SK-N-SH (cell line): ENCODE measurements around the gene REV1.

ENCODE experiments used
- ELF1 ChIP-seq: IDR thresholded peaks from 2 replicates; pipeline ENCODE4 v1.4.0; 2012
- FOXM1 ChIP-seq: IDR thresholded peaks from 2 replicates; pipeline ENCODE4 v1.4.0; 2012; ENCODE audit warnings: low read depth, mild to moderate bottlenecking
- GABPA ChIP-seq: IDR thresholded peaks from 2 replicates; pipeline ENCODE4 v1.4.0; 2012; ENCODE audit warnings: low read depth, mild to moderate bottlenecking
- JUND ChIP-seq: IDR thresholded peaks from 2 replicates; pipeline ENCODE4 v1.4.0; 2012
- RXRA ChIP-seq: IDR thresholded peaks from 2 replicates; pipeline ENCODE4 v1.4.0; 2012; ENCODE audit warnings: low read depth, mild to moderate bottlenecking, borderline replicate concordance
- SIN3A ChIP-seq: IDR thresholded peaks from 2 replicates; pipeline ENCODE4 v1.6.1; 2012; ENCODE audit warnings: low read depth, mild to moderate bottlenecking, low read length, moderate library complexity, borderline replicate concordance
- TAF1 ChIP-seq: IDR thresholded peaks from 2 replicates; pipeline ENCODE4 v1.6.1; 2012; ENCODE audit warnings: low read depth, mild to moderate bottlenecking, low read length, moderate library complexity, borderline replicate concordance
- TEAD4 ChIP-seq: IDR thresholded peaks from 2 replicates; pipeline ENCODE4 v1.4.0; 2012; ENCODE audit warnings: mild to moderate bottlenecking, borderline replicate concordance; ENCODE audit not compliant: insufficient read depth
- TF ChIP-seq, protein P1 (sequence below): fragments of 200-600 bp; sonication (generic); IDR thresholded peaks from 2 replicates; pipeline ENCODE4 v1.6.1; 2017; ENCODE audit warnings: antibody characterized with exemption, mild to moderate bottlenecking, moderate library complexity
- TF ChIP-seq, protein P2 (sequence below): IDR thresholded peaks from 2 replicates; pipeline ENCODE4 v1.4.0; 2012; ENCODE audit warnings: low read depth
- TF ChIP-seq, protein P3 (sequence below): IDR thresholded peaks from 2 replicates; pipeline ENCODE4 v1.6.1; 2012; ENCODE audit warnings: mild to moderate bottlenecking, low read depth, low read length, moderate library complexity
- TF ChIP-seq, protein P4 (sequence below): fragments of 150-350 bp; IDR thresholded peaks from 2 replicates; pipeline ENCODE4 v1.6.1; 2017; ENCODE audit warnings: antibody characterized with exemption, low read length, low read depth, borderline replicate concordance

DNA sequence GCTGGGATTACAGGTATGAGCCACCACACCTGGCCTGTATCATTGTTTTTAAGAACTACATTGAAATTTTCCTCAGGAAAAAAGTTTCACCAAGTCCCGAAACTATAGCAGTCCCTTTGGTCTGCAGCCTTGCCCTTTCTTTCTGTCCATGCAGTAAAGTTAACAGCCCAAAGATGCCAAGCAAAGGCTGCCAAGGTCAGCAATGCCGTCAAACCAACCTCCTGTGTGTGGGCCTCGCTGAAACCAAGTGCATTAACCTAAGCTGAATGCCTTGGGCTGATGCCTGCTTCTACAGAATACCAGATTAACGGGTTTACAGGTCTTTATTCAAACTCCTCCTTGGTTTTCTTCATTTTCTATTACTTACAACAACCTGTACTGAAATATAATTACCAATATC, 79.5 kb downstream of the REV1 start:
- TF ChIP-seq, protein P1, sequence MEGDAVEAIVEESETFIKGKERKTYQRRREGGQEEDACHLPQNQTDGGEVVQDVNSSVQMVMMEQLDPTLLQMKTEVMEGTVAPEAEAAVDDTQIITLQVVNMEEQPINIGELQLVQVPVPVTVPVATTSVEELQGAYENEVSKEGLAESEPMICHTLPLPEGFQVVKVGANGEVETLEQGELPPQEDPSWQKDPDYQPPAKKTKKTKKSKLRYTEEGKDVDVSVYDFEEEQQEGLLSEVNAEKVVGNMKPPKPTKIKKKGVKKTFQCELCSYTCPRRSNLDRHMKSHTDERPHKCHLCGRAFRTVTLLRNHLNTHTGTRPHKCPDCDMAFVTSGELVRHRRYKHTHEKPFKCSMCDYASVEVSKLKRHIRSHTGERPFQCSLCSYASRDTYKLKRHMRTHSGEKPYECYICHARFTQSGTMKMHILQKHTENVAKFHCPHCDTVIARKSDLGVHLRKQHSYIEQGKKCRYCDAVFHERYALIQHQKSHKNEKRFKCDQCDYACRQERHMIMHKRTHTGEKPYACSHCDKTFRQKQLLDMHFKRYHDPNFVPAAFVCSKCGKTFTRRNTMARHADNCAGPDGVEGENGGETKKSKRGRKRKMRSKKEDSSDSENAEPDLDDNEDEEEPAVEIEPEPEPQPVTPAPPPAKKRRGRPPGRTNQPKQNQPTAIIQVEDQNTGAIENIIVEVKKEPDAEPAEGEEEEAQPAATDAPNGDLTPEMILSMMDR, result no peak
- TF ChIP-seq TEAD4 (no peak), FOXM1 (no peak), ELF1 (no peak), GABPA (no peak), RXRA (no peak), JUND (no peak), TAF1 (no peak), SIN3A (no peak)
- TF ChIP-seq, protein P2, sequence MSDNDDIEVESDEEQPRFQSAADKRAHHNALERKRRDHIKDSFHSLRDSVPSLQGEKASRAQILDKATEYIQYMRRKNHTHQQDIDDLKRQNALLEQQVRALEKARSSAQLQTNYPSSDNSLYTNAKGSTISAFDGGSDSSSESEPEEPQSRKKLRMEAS, result no peak
- TF ChIP-seq, protein P3, sequence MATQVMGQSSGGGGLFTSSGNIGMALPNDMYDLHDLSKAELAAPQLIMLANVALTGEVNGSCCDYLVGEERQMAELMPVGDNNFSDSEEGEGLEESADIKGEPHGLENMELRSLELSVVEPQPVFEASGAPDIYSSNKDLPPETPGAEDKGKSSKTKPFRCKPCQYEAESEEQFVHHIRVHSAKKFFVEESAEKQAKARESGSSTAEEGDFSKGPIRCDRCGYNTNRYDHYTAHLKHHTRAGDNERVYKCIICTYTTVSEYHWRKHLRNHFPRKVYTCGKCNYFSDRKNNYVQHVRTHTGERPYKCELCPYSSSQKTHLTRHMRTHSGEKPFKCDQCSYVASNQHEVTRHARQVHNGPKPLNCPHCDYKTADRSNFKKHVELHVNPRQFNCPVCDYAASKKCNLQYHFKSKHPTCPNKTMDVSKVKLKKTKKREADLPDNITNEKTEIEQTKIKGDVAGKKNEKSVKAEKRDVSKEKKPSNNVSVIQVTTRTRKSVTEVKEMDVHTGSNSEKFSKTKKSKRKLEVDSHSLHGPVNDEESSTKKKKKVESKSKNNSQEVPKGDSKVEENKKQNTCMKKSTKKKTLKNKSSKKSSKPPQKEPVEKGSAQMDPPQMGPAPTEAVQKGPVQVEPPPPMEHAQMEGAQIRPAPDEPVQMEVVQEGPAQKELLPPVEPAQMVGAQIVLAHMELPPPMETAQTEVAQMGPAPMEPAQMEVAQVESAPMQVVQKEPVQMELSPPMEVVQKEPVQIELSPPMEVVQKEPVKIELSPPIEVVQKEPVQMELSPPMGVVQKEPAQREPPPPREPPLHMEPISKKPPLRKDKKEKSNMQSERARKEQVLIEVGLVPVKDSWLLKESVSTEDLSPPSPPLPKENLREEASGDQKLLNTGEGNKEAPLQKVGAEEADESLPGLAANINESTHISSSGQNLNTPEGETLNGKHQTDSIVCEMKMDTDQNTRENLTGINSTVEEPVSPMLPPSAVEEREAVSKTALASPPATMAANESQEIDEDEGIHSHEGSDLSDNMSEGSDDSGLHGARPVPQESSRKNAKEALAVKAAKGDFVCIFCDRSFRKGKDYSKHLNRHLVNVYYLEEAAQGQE, result no peak
- TF ChIP-seq, protein P4, sequence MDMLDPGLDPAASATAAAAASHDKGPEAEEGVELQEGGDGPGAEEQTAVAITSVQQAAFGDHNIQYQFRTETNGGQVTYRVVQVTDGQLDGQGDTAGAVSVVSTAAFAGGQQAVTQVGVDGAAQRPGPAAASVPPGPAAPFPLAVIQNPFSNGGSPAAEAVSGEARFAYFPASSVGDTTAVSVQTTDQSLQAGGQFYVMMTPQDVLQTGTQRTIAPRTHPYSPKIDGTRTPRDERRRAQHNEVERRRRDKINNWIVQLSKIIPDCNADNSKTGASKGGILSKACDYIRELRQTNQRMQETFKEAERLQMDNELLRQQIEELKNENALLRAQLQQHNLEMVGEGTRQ, result no peak
